ENCODE results near the gene EPHB2.

The EPHB2 gene

GRCh38 chr1:22880174-22880601, 169.5 kb downstream of the EPHB2 start:
- no peak for DNase-seq (ENCODE audit: low read depth, low spot score)

- no peak for DNase-seq (ENCODE audit: low read depth, low spot score)
Measured at GRCh38 chr1:22883406-22883805, 172.8 kb downstream of the EPHB2 start.

GRCh38 chr1:22884806-22885530, 174.3 kb downstream of the EPHB2 start:
- no peak for DNase-seq (ENCODE audit: low read depth, low spot score)

DNA sequence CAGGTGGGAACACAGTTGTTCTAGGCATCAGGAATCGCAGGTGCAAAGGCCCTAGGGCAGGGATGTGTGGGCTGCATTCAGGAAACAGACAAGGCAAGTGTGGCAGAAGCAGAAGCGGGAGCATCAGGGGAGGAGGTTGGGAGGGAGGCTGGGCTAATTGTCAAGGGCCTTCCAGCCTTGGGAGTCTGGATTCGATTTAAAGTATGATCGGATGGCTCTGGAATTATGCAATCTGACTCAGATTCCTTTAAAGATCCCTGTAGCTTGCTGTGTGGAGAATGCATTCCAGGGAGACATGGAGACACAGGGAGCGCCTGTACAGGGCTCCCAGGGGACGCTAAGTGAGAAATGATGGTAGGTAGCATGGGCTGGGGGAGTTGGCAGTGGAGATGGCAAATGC, 175.6 kb downstream of the EPHB2 start:
- DNase-seq (ENCODE audit: low read depth, low spot score) = no peak

DNA sequence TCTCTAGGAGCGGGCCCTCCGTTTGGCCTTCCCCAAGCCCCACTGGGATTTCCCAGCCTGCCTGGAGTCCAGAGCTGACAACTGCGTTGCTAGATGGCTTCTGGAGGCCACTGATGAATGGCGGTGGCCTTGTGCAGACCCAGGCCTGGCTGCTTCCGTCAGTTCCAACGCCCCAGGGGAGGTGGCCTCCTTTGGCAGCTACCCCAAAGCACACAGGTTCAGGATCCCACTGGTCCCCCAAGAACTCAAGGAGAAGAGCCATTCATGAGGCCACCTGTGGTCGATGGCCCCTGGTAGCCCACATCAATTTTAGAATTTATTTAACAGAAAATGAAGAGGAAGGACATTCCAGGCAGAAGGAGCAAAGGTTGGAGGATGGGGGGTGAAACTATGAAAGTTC, 176.9 kb downstream of the EPHB2 start:
- DNase-seq (ENCODE audit: low read depth, low spot score) = no peak

DNA sequence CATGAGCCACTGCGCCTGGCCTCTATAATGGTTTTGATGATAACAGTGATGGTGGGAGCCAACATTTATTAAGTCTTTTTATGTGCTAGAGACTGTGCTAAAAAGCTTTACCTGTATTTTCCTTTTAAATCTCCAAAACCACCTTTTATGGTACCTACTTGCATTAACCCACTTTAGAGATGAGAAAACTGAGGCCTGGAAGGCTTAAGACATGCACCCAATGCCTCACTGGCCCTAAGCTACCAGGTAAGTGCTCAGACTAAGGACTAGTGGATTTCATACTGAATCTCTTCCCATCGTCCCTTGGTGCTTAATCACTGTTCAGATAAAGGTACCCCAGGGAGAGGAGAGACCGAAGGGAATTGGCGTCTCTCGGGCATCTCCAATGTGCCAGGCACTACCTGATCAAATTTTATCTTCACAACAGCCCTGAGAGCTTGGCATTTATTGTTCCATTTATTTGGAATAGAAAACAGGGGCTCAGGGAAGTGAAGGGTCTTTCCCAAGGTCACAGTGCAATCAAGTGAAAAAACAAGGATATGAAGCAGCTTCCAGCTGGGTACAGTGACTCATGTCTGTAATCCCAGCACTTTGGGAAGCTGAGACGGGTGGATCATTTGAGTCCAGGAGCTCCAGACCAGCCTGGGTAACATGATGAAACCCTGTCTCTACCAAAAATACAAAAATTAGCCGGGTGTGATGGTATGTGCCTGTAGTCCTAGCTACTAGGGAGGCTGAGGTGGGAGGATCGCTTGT, 177.9 kb downstream of the EPHB2 start:
- no peak for DNase-seq (ENCODE audit: low read depth, low spot score)

GRCh38 chr1:22889213-22889827, 178.7 kb downstream of the EPHB2 start:
- no peak for DNase-seq (ENCODE audit: low read depth, low spot score)

DNA sequence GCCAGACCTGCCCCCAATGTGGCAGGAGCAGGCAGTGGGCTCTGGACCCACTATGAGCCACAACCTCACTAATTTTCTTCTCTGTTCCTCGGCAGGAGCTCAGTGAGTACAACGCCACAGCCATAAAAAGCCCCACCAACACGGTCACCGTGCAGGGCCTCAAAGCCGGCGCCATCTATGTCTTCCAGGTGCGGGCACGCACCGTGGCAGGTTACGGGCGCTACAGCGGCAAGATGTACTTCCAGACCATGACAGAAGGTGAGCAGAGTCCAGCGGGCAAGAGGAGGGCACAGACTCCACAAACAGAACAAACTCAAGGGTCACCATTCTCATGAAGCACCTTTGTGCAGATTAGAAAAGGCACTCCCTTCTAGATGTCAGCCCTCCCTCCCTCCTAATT, 182.2 kb downstream of the EPHB2 start:
- DNase-seq (ENCODE audit: low read depth, low spot score) = no peak

- DNase-seq (ENCODE audit: low read depth, low spot score) = no peak
Measured at GRCh38 chr1:22893292-22893691, 182.7 kb downstream of the EPHB2 start.

DNA sequence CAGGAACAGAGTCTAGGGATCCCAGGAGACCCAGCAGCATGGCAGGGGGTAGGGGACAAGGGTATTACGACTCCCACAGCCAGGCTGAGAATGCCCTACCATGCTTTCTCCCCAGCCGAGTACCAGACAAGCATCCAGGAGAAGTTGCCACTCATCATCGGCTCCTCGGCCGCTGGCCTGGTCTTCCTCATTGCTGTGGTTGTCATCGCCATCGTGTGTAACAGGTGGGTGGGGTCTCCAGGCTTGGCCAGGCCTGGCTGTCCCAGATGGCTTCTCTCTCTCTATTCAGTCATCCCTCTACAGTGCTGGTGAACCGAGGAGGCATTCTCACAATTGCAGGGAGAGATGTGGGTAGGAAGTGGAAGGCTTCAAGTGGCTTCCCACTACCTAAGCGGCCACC, 184.7 kb downstream of the EPHB2 start:
- DNase-seq (ENCODE audit: low read depth, low spot score) = no peak

DNA sequence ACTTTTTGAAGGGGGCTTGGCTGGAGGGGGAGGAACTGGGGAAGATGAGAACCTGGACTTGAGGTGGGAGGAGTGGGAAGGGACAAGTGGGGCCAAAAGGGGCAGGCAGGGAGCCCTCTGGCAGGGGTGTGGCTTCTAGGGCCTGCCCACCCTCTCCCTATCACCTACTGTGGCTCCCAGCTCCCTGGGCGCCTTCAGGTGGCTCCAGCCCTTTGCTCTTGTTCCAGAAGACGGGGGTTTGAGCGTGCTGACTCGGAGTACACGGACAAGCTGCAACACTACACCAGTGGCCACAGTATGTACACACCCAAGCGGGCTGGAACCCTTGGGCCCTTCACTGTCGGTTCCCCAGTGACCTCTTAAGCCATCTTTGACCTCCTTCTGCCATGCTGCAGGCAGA, 185.5 kb downstream of the EPHB2 start:
- no peak for DNase-seq (ENCODE audit: low read depth, low spot score)

GRCh38 chr1:22900451-22900850, 189.8 kb downstream of the EPHB2 start:
- DNase-seq (ENCODE audit: low read depth, low spot score) = no peak

GRCh38 chr1:22903113-22903512, 192.5 kb downstream of the EPHB2 start:
- no peak for DNase-seq (ENCODE audit: low read depth, low spot score)

DNA sequence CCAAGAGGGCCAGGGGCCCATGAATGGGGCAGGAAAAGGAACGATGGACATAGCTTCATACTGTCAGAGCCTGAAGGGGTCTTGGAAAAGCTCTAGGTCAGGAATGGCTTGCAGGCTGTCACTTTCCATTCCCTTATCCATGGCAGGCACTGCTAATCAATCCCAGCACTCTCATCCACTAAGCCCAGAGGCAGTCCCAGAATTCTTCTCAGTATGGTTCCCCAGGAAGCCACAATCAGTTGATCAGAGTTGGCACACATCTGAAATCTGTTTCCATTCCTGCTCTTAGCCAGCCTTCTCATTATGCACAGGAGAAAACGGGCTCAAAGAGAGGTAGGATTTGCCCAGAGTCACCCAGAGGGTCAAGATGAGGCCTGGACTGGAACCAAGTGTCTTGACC, 196.3 kb downstream of the EPHB2 start:
- DNase-seq (ENCODE audit: low read depth, low spot score) = no peak

DNA sequence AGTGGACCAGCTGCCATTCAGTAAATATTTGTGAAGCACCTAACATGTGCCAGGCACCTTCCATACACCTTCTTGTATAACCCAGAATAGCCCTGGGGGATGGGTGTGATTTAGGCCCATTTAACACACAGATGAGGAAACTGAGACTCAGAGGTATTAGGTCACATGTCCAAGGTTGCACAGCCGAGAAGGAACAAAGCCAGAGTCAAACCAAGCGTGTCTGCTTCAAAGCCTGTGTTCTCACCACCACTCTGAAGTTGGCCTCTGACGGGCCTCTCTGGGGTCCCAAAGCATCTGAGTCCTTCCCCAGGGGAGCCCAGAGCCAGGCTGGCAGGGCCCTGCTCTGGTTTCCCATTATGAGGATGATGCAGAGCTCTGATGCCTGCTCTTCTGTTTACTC, 196.9 kb downstream of the EPHB2 start:
- DNase-seq (ENCODE audit: low read depth, low spot score) = no peak

GRCh38 chr1:22908880-22909426, 198.3 kb downstream of the EPHB2 start:
- DNase-seq (ENCODE audit: low read depth, low spot score) = no peak

GRCh38 chr1:22910286-22910685, 199.6 kb downstream of the EPHB2 start:
- no peak for DNase-seq (ENCODE audit: low read depth, low spot score)

- DNase-seq (ENCODE audit: low read depth, low spot score) = no peak
Measured at GRCh38 chr1:22910986-22911651, 200.5 kb downstream of the EPHB2 start.

DNA sequence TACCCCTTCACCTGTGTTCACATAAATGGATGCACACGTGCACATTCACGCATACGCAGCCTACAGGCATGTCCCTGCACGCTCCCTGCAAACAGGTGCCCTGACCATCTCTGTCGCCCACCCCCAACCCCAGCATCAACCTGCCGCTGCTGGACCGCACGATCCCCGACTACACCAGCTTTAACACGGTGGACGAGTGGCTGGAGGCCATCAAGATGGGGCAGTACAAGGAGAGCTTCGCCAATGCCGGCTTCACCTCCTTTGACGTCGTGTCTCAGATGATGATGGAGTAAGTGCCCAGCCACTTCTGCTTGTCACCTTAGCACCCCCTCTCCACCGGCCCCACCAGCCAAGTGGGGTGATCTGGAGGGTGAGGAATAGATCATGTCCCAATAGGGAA, 201.7 kb downstream of the EPHB2 start:
- no peak for DNase-seq (ENCODE audit: low read depth, low spot score)

GRCh38 chr1:22913421-22914141, 202.9 kb downstream of the EPHB2 start:
- DNase-seq (ENCODE audit: low read depth, low spot score) = no peak

GRCh38 chr1:22914156-22914555, 203.5 kb downstream of the EPHB2 start:
- no peak for DNase-seq (ENCODE audit: low read depth, low spot score)
